Endothelial cell of umbilical vein (primary cell): ENCODE measurements around the gene PERCC1. TPM values are rescaled to one million over a fixed set of nuclear protein-coding genes. Genes with fewer than 3 reads are reported as not detected.

ENCODE experiments used
- BruUV-seq: library from RNA; stranded (reverse); fragments of 400-500 nt; replicated peaks from 2 replicates; lab custom pipeline; 2021; lab: Mats Ljungman, UMichigan
- CTCF ChIA-PET: fragments of 300-600, 350-600 bp; sonication (Branson Sonifier 250); formaldehyde crosslinking; loops from one replicate; lab custom pipeline; 2021; ENCODE audit warnings: antibody characterized with exemption, inconsistent platforms; lab: Charles Lee
- POLR2A ChIA-PET: fragments of 300-600, 350-600 bp; sonication (Branson Sonifier 250); formaldehyde crosslinking; loops from one replicate; lab custom pipeline; 2021; ENCODE audit warnings: antibody characterized with exemption, inconsistent platforms; lab: Charles Lee
- DNase-seq: peaks from one replicate; pipeline ENCODE4 v3.0.0-alpha.2; 2011; ENCODE audit warnings: low read depth, low spot score
- FAIRE-seq: peaks from 2 replicates; lab custom pipeline; 2011; peaks lifted over from hg19 to GRCh38; lab: Jason Lieb, UNC
- H2AFZ ChIP-seq: 2 replicates; pipeline ENCODE4 v1.6.0; 2012; ENCODE audit warnings: low read depth, low read length, control low read depth, inconsistent platforms
- H3K27ac ChIP-seq: 2 replicates; pipeline ENCODE4 v1.5.1; 2011; ENCODE audit warnings: low read depth, mild to moderate bottlenecking, control low read depth, low read length, moderate library complexity; ENCODE audit not compliant: insufficient read depth
- H3K27me3 ChIP-seq, 2 experiments: 2 replicates each; pipeline versions ENCODE4 v1.6.0 to v1.6.1; 2011; ENCODE audit warnings: low read length in 2 of 2, mixed read lengths in 1 of 2; ENCODE audit not compliant: control insufficient read depth in 2 of 2, insufficient read depth in 2 of 2
- H3K36me3 ChIP-seq, 2 experiments: 2 replicates in 1 of 2; 3 replicates in 1 of 2; pipeline ENCODE4 v1.5.1; 2011; ENCODE audit warnings: low read length in 2 of 2, mild to moderate bottlenecking in 1 of 2, moderate library complexity in 1 of 2; ENCODE audit not compliant: control insufficient read depth in 2 of 2, insufficient read depth in 2 of 2; ENCODE audit errors: extremely low read depth in 1 of 2
- H3K4me1 ChIP-seq: 3 replicates; pipeline ENCODE4 v1.5.1; 2011; ENCODE audit warnings: mild to moderate bottlenecking, low read length; ENCODE audit not compliant: control insufficient read depth, insufficient read depth; ENCODE audit errors: extremely low read depth
- H3K4me2 ChIP-seq: 2 replicates; pipeline ENCODE4 v1.6.1; 2011; ENCODE audit warnings: low read length, control low read depth, mixed read lengths; ENCODE audit not compliant: insufficient read depth
- H3K4me3 ChIP-seq, 3 experiments: fragments of 200-600 bp in 1 of 3; sonication (generic), shearing (Covaris generic) in 1 of 3; replicated peaks in 1 of 3; 2 replicates each; pipeline ENCODE4 v1.5.1; 2011 to 2016; ENCODE audit warnings: control low read depth in 3 of 3, low read length in 3 of 3, mild to moderate bottlenecking in 2 of 3, inconsistent platforms in 1 of 3, low read depth in 1 of 3, moderate library complexity in 1 of 3; ENCODE audit not compliant: insufficient read depth in 1 of 3
- H3K79me2 ChIP-seq: 2 replicates; pipeline ENCODE4 v1.6.0; 2012; ENCODE audit warnings: low read length, inconsistent platforms; ENCODE audit not compliant: control insufficient read depth, insufficient read depth
- H3K9ac ChIP-seq: replicated peaks from 2 replicates; pipeline ENCODE3; 2011; ENCODE audit warnings: low read length, control low read depth; ENCODE audit not compliant: insufficient read depth; ENCODE audit errors: extremely low read depth
- H3K9me1 ChIP-seq: replicated peaks from 3 replicates; pipeline ENCODE4 v1.6.0; 2011; ENCODE audit warnings: mild to moderate bottlenecking, low read length; ENCODE audit not compliant: control insufficient read depth, insufficient read depth; ENCODE audit errors: extremely low read depth
- H3K9me3 ChIP-seq: replicated peaks from 2 replicates; pipeline ENCODE4 v1.5.1; 2012; ENCODE audit warnings: low read length, inconsistent platforms; ENCODE audit not compliant: control insufficient read depth, insufficient read depth
- H4K20me1 ChIP-seq: replicated peaks from 2 replicates; pipeline ENCODE3; 2011; ENCODE audit warnings: mild to moderate bottlenecking, low read length; ENCODE audit not compliant: control insufficient read depth, insufficient read depth; ENCODE audit errors: extremely low read depth
- EZH2 ChIP-seq: IDR thresholded peaks from 2 replicates; pipeline ENCODE4 v1.6.1; 2012; ENCODE audit warnings: borderline replicate concordance, low read depth, mild to moderate bottlenecking, moderate library complexity, low read length, inconsistent platforms; ENCODE audit not compliant: severe bottlenecking
- FOS ChIP-seq: IDR thresholded peaks from 2 replicates; pipeline ENCODE4 v1.6.1; 2011; ENCODE audit warnings: mild to moderate bottlenecking, low read length, moderate library complexity, borderline replicate concordance; ENCODE audit not compliant: insufficient read depth
- GATA2 ChIP-seq: IDR thresholded peaks from 2 replicates; pipeline ENCODE4 v1.7.0; 2011; ENCODE audit warnings: low read depth, mild to moderate bottlenecking, moderate library complexity, mixed read lengths, low read length; ENCODE audit not compliant: insufficient read length, insufficient read depth
- JUN ChIP-seq: IDR thresholded peaks from 2 replicates; pipeline ENCODE4 v1.6.1; 2011; ENCODE audit warnings: borderline replicate concordance, low read depth; ENCODE audit not compliant: insufficient read length, insufficient read depth
- MYC ChIP-seq: IDR thresholded peaks from one replicate; pipeline ENCODE4 v1.6.1; 2011; ENCODE audit warnings: mild to moderate bottlenecking, low read depth, low read length
- POLR2A ChIP-seq: IDR thresholded peaks from 2 replicates; pipeline ENCODE4 v1.6.1; 2012; ENCODE audit warnings: low read depth, mild to moderate bottlenecking, control low read depth, low read length
- POLR2AphosphoS5 ChIP-seq: IDR thresholded peaks from 2 replicates; pipeline ENCODE4 v1.6.1; 2012; ENCODE audit warnings: low read depth, mild to moderate bottlenecking, control low read depth, low read length, moderate library complexity; ENCODE audit not compliant: insufficient read depth
- dilution Hi-C: fragments of 300-500 bp; cut with MboI; formaldehyde crosslinking; loops from one replicate; pipeline ENCODE4 v1.15.0; 2019; ENCODE audit warnings: low sequenced_read_pairs; ENCODE audit not compliant: extremely low pct_ligation_motif_present
- intact Hi-C: fragments of 100-400 bp; cut with micrococcal nuclease; formaldehyde crosslinking; loops from one replicate; pipeline ENCODE4 v1.10.0; 2022
- polyA plus RNA-seq, 4 experiments: library from polyadenylated mRNA; depleted of rRNA in 3 of 4; stranded (reverse) in 3 of 4; unstranded in 1 of 4; fragments of >200 nt; gene quantifications; 2 replicates each; pipeline versions ENCODE4 v1.2.1 to v1.2.3, GENCODE V29; 2011 to 2012; ENCODE audit warnings: missing spikeins in 1 of 4
- total RNA-seq: library from RNA; stranded (reverse); gene quantifications from 2 replicates; pipeline ENCODE4 v1.2.3, GENCODE V29; 2021
- TF ChIP-seq, protein P1 (sequence below): IDR thresholded peaks from 2 replicates; pipeline ENCODE4 v1.6.1; 2011; ENCODE audit not compliant: insufficient read depth, insufficient read length
- TF ChIP-seq, protein P2 (sequence below), 2 donors: IDR thresholded peaks; 1 replicate in 1 of 2; 2 replicates in 1 of 2; pipeline ENCODE4 v1.5.1; 2011; ENCODE audit warnings: low read length in 2 of 2, mild to moderate bottlenecking in 2 of 2, moderate library complexity in 2 of 2, control low read depth in 1 of 2, inconsistent platforms in 1 of 2, low read depth in 1 of 2; ENCODE audit not compliant: insufficient read depth in 1 of 2; ENCODE audit errors: extremely low read depth in 1 of 2

PERCC1 gene
- total and polyA plus RNA-seq, 2 donors (not counting 3 experiments of a cell fraction or from before 2014, with no cell fraction given): not detected

DNA sequence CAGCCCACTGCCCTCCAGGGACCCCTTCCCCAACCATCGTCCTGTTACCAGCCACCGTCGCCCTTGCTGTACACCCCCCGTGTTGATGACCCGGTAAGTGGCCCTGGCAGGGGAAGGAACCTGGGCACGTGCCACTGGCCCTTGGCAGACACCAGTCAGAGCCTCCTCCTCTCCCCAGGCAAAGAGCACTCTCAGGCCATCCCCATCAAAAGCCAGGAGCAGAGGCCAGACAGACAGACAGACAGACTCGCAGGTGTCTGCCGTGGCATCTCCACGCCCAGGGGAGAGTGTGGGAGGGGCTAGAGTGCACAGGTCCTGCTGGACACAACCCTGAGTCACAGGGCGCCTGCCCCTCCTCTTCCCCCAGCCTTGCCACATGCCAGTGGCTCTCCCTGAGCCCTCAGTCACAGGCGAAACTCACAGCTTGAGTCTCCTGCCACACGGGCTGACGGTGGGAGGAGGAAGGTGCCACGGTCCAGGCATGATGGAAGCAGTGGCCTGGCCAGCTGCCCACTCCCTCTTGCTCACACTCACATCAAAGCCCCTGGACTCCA, 36.2 kb downstream of the PERCC1 start:
- POLR2A ChIA-PET: no interaction called here
- Histone ChIP-seq H3K9me3 (no peaks in the 10 kb centered on the region), H3K27me3 (no peaks in the 10 kb centered on the region), H3K27ac (no peak overlapping the region), H4K20me1 (no peaks in the 10 kb centered on the region), H3K36me3 (peaks cover 0 to 6% of the 10 kb centered on the region in 2 experiments), H3K4me1 (no peaks in the 10 kb centered on the region), H3K79me2 (peaks cover 18% of the 10 kb centered on the region), H2AFZ (no peak overlapping the region), H3K4me3 (no peak overlapping the region), H3K4me2 (no peak overlapping the region), H3K9me1 (no peaks in the 10 kb centered on the region), H3K9ac (no peak overlapping the region)
- FAIRE-seq (no peak), DNase-seq (no peak)
- no TSS peak for BruUV-seq
- dilution Hi-C loops: no loop called here
- CTCF ChIA-PET: no interaction called here
- intact Hi-C loops: no loop called here
- TF ChIP-seq GATA2 (no peak), MYC (no peak), POLR2A (no peak), POLR2AphosphoS5 (no peak), FOS (no peak), JUN (no peak), EZH2 (no peak)
- TF ChIP-seq, protein P1, sequence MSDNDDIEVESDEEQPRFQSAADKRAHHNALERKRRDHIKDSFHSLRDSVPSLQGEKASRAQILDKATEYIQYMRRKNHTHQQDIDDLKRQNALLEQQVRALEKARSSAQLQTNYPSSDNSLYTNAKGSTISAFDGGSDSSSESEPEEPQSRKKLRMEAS: no peak
- TF ChIP-seq, protein P2, sequence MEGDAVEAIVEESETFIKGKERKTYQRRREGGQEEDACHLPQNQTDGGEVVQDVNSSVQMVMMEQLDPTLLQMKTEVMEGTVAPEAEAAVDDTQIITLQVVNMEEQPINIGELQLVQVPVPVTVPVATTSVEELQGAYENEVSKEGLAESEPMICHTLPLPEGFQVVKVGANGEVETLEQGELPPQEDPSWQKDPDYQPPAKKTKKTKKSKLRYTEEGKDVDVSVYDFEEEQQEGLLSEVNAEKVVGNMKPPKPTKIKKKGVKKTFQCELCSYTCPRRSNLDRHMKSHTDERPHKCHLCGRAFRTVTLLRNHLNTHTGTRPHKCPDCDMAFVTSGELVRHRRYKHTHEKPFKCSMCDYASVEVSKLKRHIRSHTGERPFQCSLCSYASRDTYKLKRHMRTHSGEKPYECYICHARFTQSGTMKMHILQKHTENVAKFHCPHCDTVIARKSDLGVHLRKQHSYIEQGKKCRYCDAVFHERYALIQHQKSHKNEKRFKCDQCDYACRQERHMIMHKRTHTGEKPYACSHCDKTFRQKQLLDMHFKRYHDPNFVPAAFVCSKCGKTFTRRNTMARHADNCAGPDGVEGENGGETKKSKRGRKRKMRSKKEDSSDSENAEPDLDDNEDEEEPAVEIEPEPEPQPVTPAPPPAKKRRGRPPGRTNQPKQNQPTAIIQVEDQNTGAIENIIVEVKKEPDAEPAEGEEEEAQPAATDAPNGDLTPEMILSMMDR (IDR thresholded peaks at IDR 0.05; ENCODE audit: extremely low read depth in 1 of 2, insufficient read depth in 1 of 2, low read depth in 1 of 2, low read length in 2 of 2): no peak
